ENCODE data around the gene RSL1D1. TPM values are rescaled to one million over a fixed set of nuclear protein-coding genes. Genes with fewer than 3 reads are reported as not detected.
A peak's percentile ranks its signal among the peaks of the same experiment; 100 is the strongest.
"Not testable (repeated sequence)": the region's sequence is repeated elsewhere in the genome, so short reads cannot be mapped to it uniquely, and the experiment has no call there.

The RSL1D1 gene
- total and polyA plus RNA-seq, 10 of the 15 experiments (the other 5 are each of a cell fraction or from before 2014, with no cell fraction given): 106 to 535 (median 304) TPM

DNA sequence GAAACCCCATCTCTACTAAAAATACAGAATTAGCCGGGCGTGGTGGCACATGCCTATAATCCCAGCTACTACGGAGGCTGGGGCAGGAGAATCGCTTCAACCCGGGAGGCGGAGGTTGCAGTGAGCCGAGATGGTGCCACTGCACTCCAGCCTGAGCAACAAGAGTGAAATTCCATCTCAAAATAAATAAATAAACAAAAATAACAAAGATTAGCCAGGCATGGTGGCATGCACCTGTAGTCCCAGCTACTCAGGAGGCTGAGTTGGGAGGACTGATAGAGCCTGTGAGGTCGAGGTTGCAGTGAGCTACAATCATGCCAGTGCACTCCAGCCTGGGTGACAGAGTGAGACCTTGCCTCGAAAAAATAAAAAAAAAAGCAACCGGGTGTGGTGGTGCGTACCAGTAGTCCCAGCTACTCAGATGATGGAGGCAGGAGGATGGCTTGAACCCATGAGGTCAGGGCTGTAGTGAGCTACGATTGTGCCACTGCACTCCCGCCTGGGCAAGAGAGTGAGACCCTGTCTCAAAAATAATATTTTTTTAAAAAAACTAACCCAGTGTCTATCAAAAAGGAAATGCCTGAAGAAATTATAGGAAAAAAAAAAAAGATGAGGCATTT lies 66.3 kb downstream of the RSL1D1 start:
- H3K27ac ChIP-seq (ENCODE audit: control insufficient read depth, insufficient read depth): peak overlapping the region; percentile 99

DNA sequence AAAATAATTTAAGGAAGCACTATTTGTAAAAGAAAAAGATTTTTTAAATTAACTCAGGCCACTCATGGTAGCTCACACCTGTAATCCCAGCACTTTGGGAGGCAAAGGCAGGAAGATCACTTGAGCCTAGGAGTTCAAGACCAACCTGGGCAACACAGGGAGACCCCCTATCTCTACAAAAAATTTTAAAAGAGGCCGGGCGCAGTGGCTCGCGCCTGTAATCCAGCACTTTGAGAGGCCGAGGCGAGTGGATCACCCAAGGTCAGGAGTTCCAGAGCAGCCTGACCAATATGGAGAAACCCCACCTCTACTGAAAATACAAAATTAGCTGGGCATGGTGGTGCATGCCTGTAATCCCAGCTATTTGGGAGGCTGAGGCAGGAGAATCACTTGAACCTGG lies 67.0 kb downstream of the RSL1D1 start:
- H3K27ac ChIP-seq (ENCODE audit: control insufficient read depth, insufficient read depth): peak overlapping the region; percentile 99
- POLR2A ChIA-PET: interaction anchor here (0.7 to 21.9 kb wide), 4 partner anchors 11 to 43 kb away, joined by 3 to 410 read pairs (median 46); partner anchors contain the start of genes TXNDC11 and ZC3H7A
- H3K9ac ChIP-seq (ENCODE audit: control insufficient read depth, insufficient read depth, low read length): peak overlapping the region; percentile 49
- H3K4me2 ChIP-seq (ENCODE audit: control insufficient read depth, insufficient read depth): peak overlapping the region; percentile 99
- BruUV-seq (replicated peaks); H2AFZ ChIP-seq (ENCODE audit: control insufficient read depth, low read depth, low read length); H3K9me3 ChIP-seq (replicated peaks; ENCODE audit: control insufficient read depth, insufficient read depth, low read length); H4K20me1 ChIP-seq (ENCODE audit: control insufficient read depth, insufficient read depth); in situ Hi-C loops (cut with MboI); FAIRE-seq; ATAC-seq; H3K36me3 ChIP-seq (ENCODE audit: control insufficient read depth in 2 of 2, insufficient read depth in 2 of 2, low read length in 1 of 2); DNase-seq (ENCODE audit: low read depth, low spot score); H3K27me3 ChIP-seq (replicated peaks in 1 of 2; ENCODE audit: control insufficient read depth in 2 of 2, insufficient read depth in 2 of 2, low read length in 1 of 2); H3K4me3 ChIP-seq: not testable (repeated sequence)
- H3K79me2 ChIP-seq (ENCODE audit: control insufficient read depth, insufficient read depth, low read length): peaks cover 73% of the 10 kb centered on the region
- intact Hi-C loops (cut with micrococcal nuclease; ENCODE audit: unreplicated experiment): loop anchor here (5.0 kb wide), 1 partner anchor 42 kb away; the partner anchor contains the start of gene TXNDC11
- SMC1A ChIA-PET (ENCODE audit: uncharacterized antibody, unreplicated experiment): interaction anchor here (0.8 to 8.0 kb wide), 8 partner anchors 9 to 95 kb away, joined by 3 to 184 read pairs (median 6); partner anchors contain the start of genes TXNDC11 and ZC3H7A
- peaks cover 34% of the 10 kb centered on the region for H3K4me1 ChIP-seq (ENCODE audit: control insufficient read depth, insufficient read depth, low read length)
- RAD21 ChIA-PET (ENCODE audit: unreplicated experiment): interaction anchor here (0.8 to 8.1 kb wide), 5 partner anchors 10 to 45 kb away, joined by 3 to 174 read pairs (median 7); partner anchors contain the start of genes TXNDC11 and ZC3H7A
- WGBS (ENCODE audit: insufficient coverage, insufficient replicate concordance, low lambda C conversion rate, missing lambda C conversion rate): 73% methylated on average over 6 of the region's 6 CpGs
- CTCF ChIA-PET: interaction anchor here (0.9 to 4.4 kb wide), 4 partner anchors 11 to 830 kb away, joined by 3 to 62 read pairs (median 4); partner anchors contain the start of genes TXNDC11 and ZC3H7A

More for the DNA sequence above, 66.3 kb downstream of the RSL1D1 start:
- H4K20me1 ChIP-seq (ENCODE audit: control insufficient read depth, insufficient read depth); in situ Hi-C loops (cut with MboI); H3K9ac ChIP-seq (ENCODE audit: control insufficient read depth, insufficient read depth, low read length); DNase-seq (ENCODE audit: low read depth, low spot score); BruUV-seq (replicated peaks); H3K27me3 ChIP-seq (replicated peaks in 1 of 2; ENCODE audit: control insufficient read depth in 2 of 2, insufficient read depth in 2 of 2, low read length in 1 of 2); H3K36me3 ChIP-seq (ENCODE audit: control insufficient read depth in 2 of 2, insufficient read depth in 2 of 2, low read length in 1 of 2); ATAC-seq; H2AFZ ChIP-seq (ENCODE audit: control insufficient read depth, low read depth, low read length); H3K9me3 ChIP-seq (replicated peaks; ENCODE audit: control insufficient read depth, insufficient read depth, low read length); FAIRE-seq: not testable (repeated sequence)
- intact Hi-C loops (cut with micrococcal nuclease; ENCODE audit: unreplicated experiment): loop anchor here (5.0 kb wide), 1 partner anchor 43 kb away; the partner anchor contains the start of gene TXNDC11
- Histone ChIP-seq H3K4me1 (ENCODE audit: control insufficient read depth, insufficient read depth, low read length) (peaks cover 34% of the 10 kb centered on the region), H3K4me3 (peak overlapping the region; percentile 29; the same call in 1 of the 2 replicates), H3K4me2 (ENCODE audit: control insufficient read depth, insufficient read depth) (peak overlapping the region; percentile 65), H3K79me2 (ENCODE audit: control insufficient read depth, insufficient read depth, low read length) (peaks cover 73% of the 10 kb centered on the region)
- ChIA-PET RAD21 (ENCODE audit: unreplicated experiment) (interaction anchor here (1.7 to 8.1 kb wide), 4 partner anchors 11 to 96 kb away, joined by 4 to 174 read pairs (median 10); partner anchors contain the start of genes TXNDC11 and ZC3H7A), POLR2A (interaction anchor here (0.6 to 21.9 kb wide), 5 partner anchors 10 to 202 kb away, joined by 3 to 410 read pairs (median 4); partner anchors contain the start of genes RSL1D1, TXNDC11 and ZC3H7A), SMC1A (ENCODE audit: uncharacterized antibody, unreplicated experiment) (interaction anchor here (0.7 to 8.0 kb wide), 6 partner anchors 8 to 49 kb away, joined by 3 to 184 read pairs (median 6); partner anchors contain the start of genes TXNDC11 and ZC3H7A), CTCF (interaction anchor here (0.9 to 4.4 kb wide), 3 partner anchors 11 to 831 kb away, joined by 3 to 62 read pairs (median 5); partner anchors contain the start of genes TXNDC11 and ZC3H7A)
- TF ChIP-seq BHLHE40 (IDR thresholded peaks at IDR 0.05; ENCODE audit: borderline replicate concordance in 1 of 2, low read depth in 2 of 2, low read length in 1 of 2) (peak in 1 of 2 experiments; percentile 62; a peak in 1 of 4 replicates), NBN (IDR thresholded peaks at IDR 0.05) (0 out of 2 replicates have a peak, but pooled peaks have one; percentile 11)
- WGBS (ENCODE audit: insufficient coverage, insufficient replicate concordance, low lambda C conversion rate, missing lambda C conversion rate): 46% methylated on average over 13 of the region's 13 CpGs

Measured in GM12878 (cell line).